HepG2 (cell line): ENCODE measurements around the gene CEP68. TPM values are rescaled to one million over a fixed set of nuclear protein-coding genes. Genes with fewer than 3 reads are reported as not detected.

Experiments
- ATAC-seq: fragments of 200-7000 bp; cut with Tn5 transposase; 3 replicates; pipeline ENCODE4 v1.9.1; 2020; ENCODE audit warnings: mild to moderate bottlenecking, moderate library complexity
- BruUV-seq: library from RNA; stranded (reverse); fragments of 400-500 nt; replicated peaks from 2 replicates; lab custom pipeline; 2021; lab: Mats Ljungman, UMichigan
- CTCF ChIA-PET: fragments of 300-600 bp; formaldehyde crosslinking; extraction: SDS; loops from one replicate; lab custom pipeline; 2021; ENCODE audit warnings: low total read pairs, inconsistent platforms, low intra/inter-chr PET ratio; lab: Yijun Ruan, JAX
- POLR2A ChIA-PET: fragments of 350-600 bp; sonication (Branson Sonifier 250); formaldehyde crosslinking; loops from one replicate; lab custom pipeline; 2020; ENCODE audit warnings: antibody characterized with exemption, inconsistent platforms; lab: Yijun Ruan, JAX
- DNase-seq: peaks from one replicate; pipeline ENCODE4 v3.0.0-alpha.2; 2015; ENCODE audit warnings: low spot score
- FAIRE-seq: peaks from 3 replicates; lab custom pipeline; 2011; peaks lifted over from hg19 to GRCh38; lab: Jason Lieb, UNC
- H2AFZ ChIP-seq: one replicate; pipeline ENCODE4 v1.6.1; 2011; ENCODE audit warnings: low read length, inconsistent platforms
- H3K27ac ChIP-seq: fragments of 300-600 bp; 3 replicates; pipeline ENCODE4 v1.8.0; 2011; ENCODE audit warnings: mixed run types, mild to moderate bottlenecking, mixed read lengths, low read length, inconsistent platforms; ENCODE audit not compliant: insufficient read depth; ENCODE audit errors: extremely low read length
- H3K27me3 ChIP-seq, 2 experiments: fragments of 200-600 bp in 1 of 2; 2 replicates in 1 of 2; 3 replicates in 1 of 2; pipeline versions ENCODE4 v1.6.0 to v1.8.0; 2011; ENCODE audit warnings: low read length in 2 of 2, mild to moderate bottlenecking in 2 of 2, moderate library complexity in 2 of 2, inconsistent platforms in 1 of 2; ENCODE audit not compliant: insufficient read depth in 2 of 2, control insufficient read depth in 1 of 2
- H3K36me3 ChIP-seq, 2 experiments: fragments of 200-600 bp in 1 of 2; replicated peaks in 1 of 2; 2 replicates in 1 of 2; 3 replicates in 1 of 2; pipeline versions ENCODE4 v1.5.1 to v1.8.0; 2011; ENCODE audit warnings: low read length in 2 of 2, inconsistent platforms in 1 of 2; ENCODE audit not compliant: insufficient read depth in 2 of 2, control insufficient read depth in 1 of 2
- H3K4me1 ChIP-seq: 2 replicates; pipeline ENCODE4 v1.5.1; 2012; ENCODE audit warnings: low read length, inconsistent platforms; ENCODE audit not compliant: insufficient read depth
- H3K4me2 ChIP-seq: 2 replicates; pipeline ENCODE4 v1.6.0; 2011; ENCODE audit warnings: low read depth, low read length, inconsistent platforms
- H3K4me3 ChIP-seq, 3 experiments: fragments of 200-600 bp in 1 of 3; sonication (generic), shearing (Covaris generic) in 1 of 3; replicated peaks in 1 of 3; 2 replicates each; pipeline ENCODE4 v1.5.1; 2011 to 2016; ENCODE audit warnings: low read length in 3 of 3, inconsistent platforms in 2 of 3, low read depth in 2 of 3, mild to moderate bottlenecking in 2 of 3, control low read depth in 1 of 3, mixed read lengths in 1 of 3; ENCODE audit not compliant: insufficient read depth in 1 of 3
- H3K79me2 ChIP-seq: one replicate; pipeline ENCODE4 v1.6.1; 2011; ENCODE audit warnings: low read length, inconsistent platforms; ENCODE audit not compliant: insufficient read depth
- H3K9ac ChIP-seq: 2 replicates; pipeline ENCODE4 v1.6.0; 2011; ENCODE audit warnings: mild to moderate bottlenecking, low read depth, low read length, inconsistent platforms; ENCODE audit not compliant: insufficient read depth
- H3K9me3 ChIP-seq: 2 replicates; pipeline ENCODE4 v1.5.1; 2012; ENCODE audit warnings: mild to moderate bottlenecking, low read length
- H4K20me1 ChIP-seq: 2 replicates; pipeline ENCODE4 v1.6.0; 2011; ENCODE audit warnings: inconsistent platforms, mild to moderate bottlenecking, low read length, moderate library complexity; ENCODE audit not compliant: insufficient read depth
- CENPX ChIP-seq: sonication (generic); formaldehyde crosslinking; IDR thresholded peaks from 2 replicates; pipeline ENCODE4 v1.9.0; 2021; ENCODE audit warnings: mild to moderate bottlenecking, missing genetic modification reagents, moderate library complexity
- ELF1 ChIP-seq: sonication (generic); formaldehyde crosslinking; IDR thresholded peaks from 2 replicates; pipeline ENCODE4 v1.4.0; 2020; ENCODE audit warnings: missing genetic modification reagents
- HMG20A ChIP-seq: IDR thresholded peaks from 2 replicates; pipeline ENCODE4 v1.6.1; 2016; ENCODE audit warnings: borderline replicate concordance
- JUNB ChIP-seq: sonication (generic); formaldehyde crosslinking; IDR thresholded peaks from 2 replicates; pipeline ENCODE4 v1.8.0; 2022; ENCODE audit warnings: missing genetic modification reagents, mild to moderate bottlenecking, borderline replicate concordance
- KLF11 ChIP-seq: IDR thresholded peaks from 2 replicates; pipeline ENCODE4 v1.6.1; 2016; ENCODE audit warnings: missing compliant biosample characterization
- PHF5A ChIP-seq: IDR thresholded peaks from one replicate; pipeline ENCODE4 v1.6.1; 2018; ENCODE audit warnings: low read depth, missing genetic modification reagents; ENCODE audit not compliant: unreplicated experiment
- PRPF4 ChIP-seq: fragments of 200-400 bp; formaldehyde crosslinking; IDR thresholded peaks from 2 replicates; pipeline ENCODE4 v1.6.1; 2016; ENCODE audit warnings: low read length, low read depth; ENCODE audit not compliant: poor library complexity, severe bottlenecking
- SMARCC2 ChIP-seq: fragments of 450-650 bp; IDR thresholded peaks from 2 replicates; pipeline ENCODE4 v1.6.1; 2017; ENCODE audit warnings: antibody characterized with exemption, mild to moderate bottlenecking
- ZBTB1 ChIP-seq: sonication (generic); formaldehyde crosslinking; IDR thresholded peaks from 2 replicates; pipeline ENCODE4 v1.4.0; 2020; ENCODE audit warnings: missing genetic modification reagents, borderline replicate concordance
- ZBTB7A ChIP-seq: sonication (generic); formaldehyde crosslinking; IDR thresholded peaks from 2 replicates; pipeline ENCODE4 v1.8.0; 2022; ENCODE audit warnings: mild to moderate bottlenecking, missing genetic modification reagents
- ZNF205 ChIP-seq: IDR thresholded peaks from 2 replicates; pipeline ENCODE4 v1.6.1; 2018; ENCODE audit warnings: missing biosample characterization, missing genetic modification reagents
- ZNF350 ChIP-seq: sonication (generic); formaldehyde crosslinking; IDR thresholded peaks from 2 replicates; pipeline ENCODE4 v1.4.0; 2020; ENCODE audit warnings: mild to moderate bottlenecking, low read depth, missing genetic modification reagents, borderline replicate concordance
- ZNF570 ChIP-seq: sonication (generic); formaldehyde crosslinking; IDR thresholded peaks from 2 replicates; pipeline ENCODE4 v1.4.0; 2020; ENCODE audit warnings: mild to moderate bottlenecking, missing genetic modification reagents, borderline replicate concordance
- ZNF775 ChIP-seq: sonication (generic); formaldehyde crosslinking; IDR thresholded peaks from 2 replicates; pipeline ENCODE4 v1.4.0; 2020; ENCODE audit warnings: missing genetic modification reagents, mild to moderate bottlenecking, moderate library complexity, borderline replicate concordance
- WGBS: methylation state at CpG from one replicate; pipeline ENCODE4 v1.1.6; 2017; ENCODE audit warnings: low lambda C conversion rate; 5-methylcytosine and 5-hydroxymethylcytosine counted together
- in situ Hi-C: cut with HindIII; loops from 2 replicates; pipeline ENCODE4 v1.10.0; 2017; ENCODE audit warnings: low pct_unique_long_range_greater_than_20kb; ENCODE audit not compliant: extremely low pct_ligation_motif_present
- intact Hi-C: fragments of 100-400 bp; cut with micrococcal nuclease; formaldehyde crosslinking; loops from one replicate; pipeline ENCODE4 v1.10.0; 2022; ENCODE audit not compliant: unreplicated experiment
- polyA plus RNA-seq, 8 experiments: library from polyadenylated mRNA; depleted of rRNA in 3 of 8; stranded (reverse) in 7 of 8; unstranded in 1 of 8; fragments of >200 nt; fragmentation: Illumina TruSeq in 4 of 8; extraction: Trizol in 4 of 8; gene quantifications; 2 replicates each; pipeline versions ENCODE4 v1.2.1 to v1.2.3, GENCODE V29; 2011 to 2016; ENCODE audit warnings: low read depth in 4 of 8, missing spikeins in 1 of 8, mixed read lengths in 1 of 8; ENCODE audit not compliant: insufficient read depth in 1 of 8
- total RNA-seq, 5 experiments: library from RNA; depleted of rRNA; stranded (reverse); fragments of >200 nt; fragmentation: Illumina TruSeq; extraction: Trizol; gene quantifications; 2 replicates each; pipeline ENCODE4 v1.2.3, GENCODE V29; 2016; ENCODE audit warnings: low read depth in 1 of 5
- TF ChIP-seq, protein P1 (sequence below): sonication (generic); formaldehyde crosslinking; IDR thresholded peaks from 2 replicates; pipeline ENCODE4 v1.9.0; 2021; ENCODE audit warnings: missing genetic modification reagents, mild to moderate bottlenecking, borderline replicate concordance
- TF ChIP-seq, protein P2 (sequence below): sonication (generic); formaldehyde crosslinking; conservative IDR thresholded peaks from 2 replicates; pipeline ENCODE4 v1.8.0; 2022; ENCODE audit warnings: missing genetic modification reagents
- TF ChIP-seq, protein P3 (sequence below): sonication (generic); formaldehyde crosslinking; IDR thresholded peaks from 2 replicates; pipeline ENCODE4 v1.4.0; 2020; ENCODE audit warnings: mild to moderate bottlenecking, missing genetic modification reagents

CEP68 gene
- total and polyA plus RNA-seq, 2 of the 13 experiments (the other 11 are each of a cell fraction or from before 2014, with no cell fraction given): 5.7 to 9.3 TPM

DNA sequence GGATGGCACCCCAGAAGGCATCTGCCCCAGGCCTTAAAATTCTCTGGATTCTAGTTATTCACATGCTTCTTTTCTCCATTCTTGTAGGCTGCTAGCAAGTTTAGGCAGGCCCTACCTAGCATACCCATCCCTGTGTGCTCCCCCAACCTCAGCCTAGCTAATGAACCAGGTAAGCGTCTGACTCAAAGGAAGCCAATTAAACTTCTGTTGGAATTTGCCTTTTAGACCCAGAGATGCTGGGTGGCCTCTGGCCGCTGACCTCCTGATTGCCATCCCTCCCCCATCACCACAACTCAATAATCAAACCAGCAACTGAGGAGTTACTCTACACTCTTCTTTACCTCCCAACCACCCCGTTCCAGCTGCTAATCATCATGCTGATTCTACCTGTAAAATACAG lies 19.0 kb upstream of the CEP68 start:
- no peak overlapping the region for H3K9ac ChIP-seq
- ChIA-PET CTCF (no interaction called here), POLR2A (no interaction called here)
- H3K4me2 ChIP-seq: no peak overlapping the region
- no peak overlapping the region for H3K4me3 ChIP-seq
- peaks cover 18% of the 10 kb centered on the region for H3K4me1 ChIP-seq
- no peak for TF ChIP-seq PHF5A
- TF ChIP-seq ZNF775 (CRISPR knock-in tag): no peak
- TF ChIP-seq ELF1 (CRISPR knock-in tag): no peak
- no peak for TF ChIP-seq HMG20A (CRISPR knock-in tag)
- TF ChIP-seq, protein P1, sequence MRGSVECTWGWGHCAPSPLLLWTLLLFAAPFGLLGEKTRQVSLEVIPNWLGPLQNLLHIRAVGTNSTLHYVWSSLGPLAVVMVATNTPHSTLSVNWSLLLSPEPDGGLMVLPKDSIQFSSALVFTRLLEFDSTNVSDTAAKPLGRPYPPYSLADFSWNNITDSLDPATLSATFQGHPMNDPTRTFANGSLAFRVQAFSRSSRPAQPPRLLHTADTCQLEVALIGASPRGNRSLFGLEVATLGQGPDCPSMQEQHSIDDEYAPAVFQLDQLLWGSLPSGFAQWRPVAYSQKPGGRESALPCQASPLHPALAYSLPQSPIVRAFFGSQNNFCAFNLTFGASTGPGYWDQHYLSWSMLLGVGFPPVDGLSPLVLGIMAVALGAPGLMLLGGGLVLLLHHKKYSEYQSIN (CRISPR knock-in tag): no peak
- TF ChIP-seq, protein P2, sequence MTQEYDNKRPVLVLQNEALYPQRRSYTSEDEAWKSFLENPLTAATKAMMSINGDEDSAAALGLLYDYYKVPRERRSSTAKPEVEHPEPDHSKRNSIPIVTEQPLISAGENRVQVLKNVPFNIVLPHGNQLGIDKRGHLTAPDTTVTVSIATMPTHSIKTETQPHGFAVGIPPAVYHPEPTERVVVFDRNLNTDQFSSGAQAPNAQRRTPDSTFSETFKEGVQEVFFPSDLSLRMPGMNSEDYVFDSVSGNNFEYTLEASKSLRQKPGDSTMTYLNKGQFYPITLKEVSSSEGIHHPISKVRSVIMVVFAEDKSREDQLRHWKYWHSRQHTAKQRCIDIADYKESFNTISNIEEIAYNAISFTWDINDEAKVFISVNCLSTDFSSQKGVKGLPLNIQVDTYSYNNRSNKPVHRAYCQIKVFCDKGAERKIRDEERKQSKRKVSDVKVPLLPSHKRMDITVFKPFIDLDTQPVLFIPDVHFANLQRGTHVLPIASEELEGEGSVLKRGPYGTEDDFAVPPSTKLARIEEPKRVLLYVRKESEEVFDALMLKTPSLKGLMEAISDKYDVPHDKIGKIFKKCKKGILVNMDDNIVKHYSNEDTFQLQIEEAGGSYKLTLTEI: no peak
- TF ChIP-seq CENPX (CRISPR knock-in tag): no peak
- TF ChIP-seq SMARCC2: no peak
- TF ChIP-seq, protein P3, sequence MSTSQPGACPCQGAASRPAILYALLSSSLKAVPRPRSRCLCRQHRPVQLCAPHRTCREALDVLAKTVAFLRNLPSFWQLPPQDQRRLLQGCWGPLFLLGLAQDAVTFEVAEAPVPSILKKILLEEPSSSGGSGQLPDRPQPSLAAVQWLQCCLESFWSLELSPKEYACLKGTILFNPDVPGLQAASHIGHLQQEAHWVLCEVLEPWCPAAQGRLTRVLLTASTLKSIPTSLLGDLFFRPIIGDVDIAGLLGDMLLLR (CRISPR knock-in tag): no peak
- no peak for TF ChIP-seq ZNF205
- TF ChIP-seq ZBTB7A (CRISPR knock-in tag): no peak
- TF ChIP-seq ZNF570: no peak
- TF ChIP-seq PRPF4: no peak
- no peak for TF ChIP-seq JUNB (CRISPR knock-in tag)
- no peak for TF ChIP-seq ZNF350 (CRISPR knock-in tag)
- TF ChIP-seq KLF11 (CRISPR knock-in tag): no peak
- no peak for TF ChIP-seq ZBTB1 (CRISPR knock-in tag)
- DNase-seq (no peak), FAIRE-seq (no peak), ATAC-seq (no peak)
- in situ Hi-C loops (no loop called here), intact Hi-C loops (no loop called here)
- whole genome bisulfite sequencing: 96% methylated on average over 3 of the region's 3 CpGs
- H4K20me1 ChIP-seq: no peaks in the 10 kb centered on the region
- H3K36me3 ChIP-seq: peaks cover 2 to 6% of the 10 kb centered on the region in 2 experiments; a peak in 1 of 5 replicates
- no peaks in the 10 kb centered on the region for H3K27me3 ChIP-seq
- H2AFZ ChIP-seq: no peak overlapping the region
- H3K79me2 ChIP-seq: no peaks in the 10 kb centered on the region
- BruUV-seq: no TSS peak
- no peak overlapping the region for H3K27ac ChIP-seq
- no peaks in the 10 kb centered on the region for H3K9me3 ChIP-seq
